Testis (tissue), 2 donors: ENCODE measurements around the gene IL17RA.

Source experiments
- POLR2A ChIP-seq: fragments of 450-650 bp; IDR thresholded peaks from one replicate; pipeline ENCODE4 v1.6.1; 2017; ENCODE audit warnings: antibody characterized with exemption, mild to moderate bottlenecking, moderate library complexity
- TF ChIP-seq, protein P1 (sequence below), 3 experiments: fragments of 450-650 bp in 2 of 3; fragments of 200-600 bp in 1 of 3; sonication (generic) in 1 of 3; IDR thresholded peaks; one replicate each; pipeline ENCODE4 v1.5.1; 2016 to 2019; ENCODE audit warnings: antibody characterized with exemption in 3 of 3, mild to moderate bottlenecking in 2 of 3, moderate library complexity in 1 of 3

DNA sequence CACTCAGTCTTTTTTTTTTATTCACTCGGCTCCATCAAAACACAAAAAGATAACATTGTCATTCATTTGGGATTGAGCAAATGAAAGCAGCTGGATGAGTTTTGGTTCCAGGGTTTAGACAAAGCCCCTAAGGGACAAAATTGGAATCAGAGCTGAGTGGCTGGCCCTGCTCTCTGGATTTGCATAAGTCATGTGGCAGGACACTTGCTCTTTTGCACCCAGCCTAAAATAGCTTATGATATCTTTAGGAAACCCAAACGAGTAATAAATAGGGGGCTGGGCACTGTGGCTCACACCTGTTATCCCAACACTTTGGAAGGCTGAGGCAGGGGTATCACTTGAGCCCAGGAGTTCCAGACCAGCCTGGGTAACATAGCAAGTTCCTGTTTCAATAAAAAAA is 47.3 kb downstream of the IL17RA start:
- TF ChIP-seq, protein P1, sequence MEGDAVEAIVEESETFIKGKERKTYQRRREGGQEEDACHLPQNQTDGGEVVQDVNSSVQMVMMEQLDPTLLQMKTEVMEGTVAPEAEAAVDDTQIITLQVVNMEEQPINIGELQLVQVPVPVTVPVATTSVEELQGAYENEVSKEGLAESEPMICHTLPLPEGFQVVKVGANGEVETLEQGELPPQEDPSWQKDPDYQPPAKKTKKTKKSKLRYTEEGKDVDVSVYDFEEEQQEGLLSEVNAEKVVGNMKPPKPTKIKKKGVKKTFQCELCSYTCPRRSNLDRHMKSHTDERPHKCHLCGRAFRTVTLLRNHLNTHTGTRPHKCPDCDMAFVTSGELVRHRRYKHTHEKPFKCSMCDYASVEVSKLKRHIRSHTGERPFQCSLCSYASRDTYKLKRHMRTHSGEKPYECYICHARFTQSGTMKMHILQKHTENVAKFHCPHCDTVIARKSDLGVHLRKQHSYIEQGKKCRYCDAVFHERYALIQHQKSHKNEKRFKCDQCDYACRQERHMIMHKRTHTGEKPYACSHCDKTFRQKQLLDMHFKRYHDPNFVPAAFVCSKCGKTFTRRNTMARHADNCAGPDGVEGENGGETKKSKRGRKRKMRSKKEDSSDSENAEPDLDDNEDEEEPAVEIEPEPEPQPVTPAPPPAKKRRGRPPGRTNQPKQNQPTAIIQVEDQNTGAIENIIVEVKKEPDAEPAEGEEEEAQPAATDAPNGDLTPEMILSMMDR (IDR thresholded peaks at IDR 0.05): no peak
- no peak for TF ChIP-seq POLR2A
